GM23338 (cell line): ENCODE data around the gene LRRC2. TPM values are rescaled to one million over a fixed set of nuclear protein-coding genes. Genes with fewer than 3 reads are reported as not detected.

ENCODE experiments used
- ATAC-seq: fragments of 200-7000 bp; cut with Tn5 transposase; 3 replicates; pipeline ENCODE4 v1.9.1; 2020
- DNase-seq: peaks from one replicate; pipeline ENCODE4 v3.0.0-alpha.2; 2015; ENCODE audit warnings: low spot score
- H2AFZ ChIP-seq: fragments of 200-600 bp; sonication (generic); 2 replicates; pipeline ENCODE4 v1.8.0; 2016; ENCODE audit warnings: antibody characterized with exemption, mild to moderate bottlenecking, moderate library complexity
- H3F3A ChIP-seq: fragments of 200-600 bp; sonication (generic); replicated peaks from 2 replicates; pipeline ENCODE4 v1.8.0; 2017; ENCODE audit warnings: antibody characterized with exemption, mixed run types, low read depth
- H3K27ac ChIP-seq: fragments of 200-600 bp; sonication (generic); 2 replicates; pipeline ENCODE4 v1.6.1; 2016; ENCODE audit warnings: low read depth
- H3K27me3 ChIP-seq: fragments of 200-600 bp; sonication (generic); 2 replicates; pipeline ENCODE4 v1.8.0; 2016; ENCODE audit warnings: mild to moderate bottlenecking, mixed run types, moderate library complexity; ENCODE audit not compliant: insufficient read depth
- H3K36me3 ChIP-seq: fragments of 200-600 bp; sonication (generic); 2 replicates; pipeline ENCODE4 v1.8.0; 2016; ENCODE audit warnings: mild to moderate bottlenecking; ENCODE audit not compliant: insufficient read depth
- H3K4me1 ChIP-seq: fragments of 200-600 bp; sonication (generic); 2 replicates; pipeline ENCODE4 v1.8.0; 2016; ENCODE audit warnings: mild to moderate bottlenecking, moderate library complexity; ENCODE audit not compliant: insufficient read depth
- H3K4me2 ChIP-seq: fragments of 200-600 bp; sonication (generic); 2 replicates; pipeline ENCODE4 v1.7.1; 2017; ENCODE audit warnings: mixed run types
- H3K4me3 ChIP-seq: fragments of 200-600 bp; sonication (generic); 2 replicates; pipeline ENCODE4 v1.6.1; 2016; ENCODE audit warnings: mixed run types
- H3K79me2 ChIP-seq: fragments of 200-600 bp; sonication (generic); replicated peaks from 2 replicates; pipeline ENCODE4 v1.8.0; 2017; ENCODE audit warnings: mild to moderate bottlenecking; ENCODE audit not compliant: insufficient read depth
- H3K9me2 ChIP-seq: fragments of 200-600 bp; sonication (generic); 2 replicates; pipeline ENCODE4 v1.8.0; 2017; ENCODE audit not compliant: insufficient read depth
- H4K20me1 ChIP-seq: fragments of 200-600 bp; sonication (generic); replicated peaks from 2 replicates; pipeline ENCODE4 v1.8.0; 2017; ENCODE audit warnings: mild to moderate bottlenecking; ENCODE audit not compliant: insufficient read depth
- H3K27ac Mint-ChIP-seq: 2 replicates; pipeline ENCODE4 v1.8.0; 2020; ENCODE audit warnings: inconsistent platforms, mild to moderate bottlenecking, moderate library complexity, mixed read lengths
- H3K27me3 Mint-ChIP-seq: 3 replicates; pipeline ENCODE4 v1.8.0; 2022; ENCODE audit warnings: low read depth, mild to moderate bottlenecking, moderate library complexity, mixed read lengths, inconsistent platforms; ENCODE audit not compliant: insufficient read depth, poor library complexity
- H3K36me3 Mint-ChIP-seq: 3 replicates; pipeline ENCODE4 v1.8.0; 2021; ENCODE audit warnings: low read depth, mild to moderate bottlenecking, inconsistent platforms, moderate library complexity, mixed read lengths
- H3K4me1 Mint-ChIP-seq: 3 replicates; pipeline ENCODE4 v1.8.0; 2020; ENCODE audit warnings: mild to moderate bottlenecking, inconsistent platforms, mixed read lengths
- H3K4me3 Mint-ChIP-seq: 3 replicates; pipeline ENCODE4 v1.8.0; 2021; ENCODE audit warnings: moderate library complexity, mild to moderate bottlenecking, inconsistent platforms, mixed read lengths
- H3K9me3 Mint-ChIP-seq: 3 replicates; pipeline ENCODE4 v1.8.0; 2020; ENCODE audit warnings: moderate library complexity, mild to moderate bottlenecking, inconsistent platforms, mixed read lengths
- ETS1 ChIP-seq: IDR thresholded peaks from 2 replicates; pipeline ENCODE4 v1.6.1; 2016; ENCODE audit warnings: antibody characterized with exemption
- EZH2 ChIP-seq: fragments of 200-600 bp; sonication (generic); IDR thresholded peaks from one replicate; pipeline ENCODE4 v1.8.0; 2017; ENCODE audit warnings: antibody characterized with exemption, mild to moderate bottlenecking, low read depth; ENCODE audit not compliant: unreplicated experiment
- EZH2phosphoT487 ChIP-seq: fragments of 200-600 bp; sonication (generic); IDR thresholded peaks from one replicate; pipeline ENCODE4 v1.8.1; 2018; ENCODE audit warnings: antibody characterized with exemption; ENCODE audit not compliant: unreplicated experiment
- STAT1 ChIP-seq: IDR thresholded peaks from one replicate; pipeline ENCODE4 v1.6.1; 2016; ENCODE audit warnings: antibody characterized with exemption; ENCODE audit not compliant: unreplicated experiment
- polyA plus RNA-seq: library from polyadenylated mRNA; unstranded; fragments of >200 nt; fragmentation: Nextera tagmentation; extraction: Ambion mirVana; gene quantifications from 2 replicates; pipeline ENCODE4 v1.2.1, GENCODE V29; 2016
- total RNA-seq: library from RNA; depleted of rRNA; stranded (reverse); fragments of >200 nt; shearing (Covaris generic); gene quantifications from 2 replicates; pipeline ENCODE4 v1.2.3, GENCODE V29; 2014
- TF ChIP-seq, protein P1 (sequence below): fragments of 250-450 bp; sonication (Bioruptor Pico); IDR thresholded peaks from 2 replicates; pipeline ENCODE4 v1.5.0; 2020; ENCODE audit warnings: mild to moderate bottlenecking, moderate library complexity

Gene LRRC2
- total and polyA plus RNA-seq, 2 experiments from 2014 or later: 6.5 to 7.1 TPM

GRCh38 chr3:46613313-46614005, 47.4 kb upstream of the LRRC2 start (continued):
- TF ChIP-seq, protein P1, sequence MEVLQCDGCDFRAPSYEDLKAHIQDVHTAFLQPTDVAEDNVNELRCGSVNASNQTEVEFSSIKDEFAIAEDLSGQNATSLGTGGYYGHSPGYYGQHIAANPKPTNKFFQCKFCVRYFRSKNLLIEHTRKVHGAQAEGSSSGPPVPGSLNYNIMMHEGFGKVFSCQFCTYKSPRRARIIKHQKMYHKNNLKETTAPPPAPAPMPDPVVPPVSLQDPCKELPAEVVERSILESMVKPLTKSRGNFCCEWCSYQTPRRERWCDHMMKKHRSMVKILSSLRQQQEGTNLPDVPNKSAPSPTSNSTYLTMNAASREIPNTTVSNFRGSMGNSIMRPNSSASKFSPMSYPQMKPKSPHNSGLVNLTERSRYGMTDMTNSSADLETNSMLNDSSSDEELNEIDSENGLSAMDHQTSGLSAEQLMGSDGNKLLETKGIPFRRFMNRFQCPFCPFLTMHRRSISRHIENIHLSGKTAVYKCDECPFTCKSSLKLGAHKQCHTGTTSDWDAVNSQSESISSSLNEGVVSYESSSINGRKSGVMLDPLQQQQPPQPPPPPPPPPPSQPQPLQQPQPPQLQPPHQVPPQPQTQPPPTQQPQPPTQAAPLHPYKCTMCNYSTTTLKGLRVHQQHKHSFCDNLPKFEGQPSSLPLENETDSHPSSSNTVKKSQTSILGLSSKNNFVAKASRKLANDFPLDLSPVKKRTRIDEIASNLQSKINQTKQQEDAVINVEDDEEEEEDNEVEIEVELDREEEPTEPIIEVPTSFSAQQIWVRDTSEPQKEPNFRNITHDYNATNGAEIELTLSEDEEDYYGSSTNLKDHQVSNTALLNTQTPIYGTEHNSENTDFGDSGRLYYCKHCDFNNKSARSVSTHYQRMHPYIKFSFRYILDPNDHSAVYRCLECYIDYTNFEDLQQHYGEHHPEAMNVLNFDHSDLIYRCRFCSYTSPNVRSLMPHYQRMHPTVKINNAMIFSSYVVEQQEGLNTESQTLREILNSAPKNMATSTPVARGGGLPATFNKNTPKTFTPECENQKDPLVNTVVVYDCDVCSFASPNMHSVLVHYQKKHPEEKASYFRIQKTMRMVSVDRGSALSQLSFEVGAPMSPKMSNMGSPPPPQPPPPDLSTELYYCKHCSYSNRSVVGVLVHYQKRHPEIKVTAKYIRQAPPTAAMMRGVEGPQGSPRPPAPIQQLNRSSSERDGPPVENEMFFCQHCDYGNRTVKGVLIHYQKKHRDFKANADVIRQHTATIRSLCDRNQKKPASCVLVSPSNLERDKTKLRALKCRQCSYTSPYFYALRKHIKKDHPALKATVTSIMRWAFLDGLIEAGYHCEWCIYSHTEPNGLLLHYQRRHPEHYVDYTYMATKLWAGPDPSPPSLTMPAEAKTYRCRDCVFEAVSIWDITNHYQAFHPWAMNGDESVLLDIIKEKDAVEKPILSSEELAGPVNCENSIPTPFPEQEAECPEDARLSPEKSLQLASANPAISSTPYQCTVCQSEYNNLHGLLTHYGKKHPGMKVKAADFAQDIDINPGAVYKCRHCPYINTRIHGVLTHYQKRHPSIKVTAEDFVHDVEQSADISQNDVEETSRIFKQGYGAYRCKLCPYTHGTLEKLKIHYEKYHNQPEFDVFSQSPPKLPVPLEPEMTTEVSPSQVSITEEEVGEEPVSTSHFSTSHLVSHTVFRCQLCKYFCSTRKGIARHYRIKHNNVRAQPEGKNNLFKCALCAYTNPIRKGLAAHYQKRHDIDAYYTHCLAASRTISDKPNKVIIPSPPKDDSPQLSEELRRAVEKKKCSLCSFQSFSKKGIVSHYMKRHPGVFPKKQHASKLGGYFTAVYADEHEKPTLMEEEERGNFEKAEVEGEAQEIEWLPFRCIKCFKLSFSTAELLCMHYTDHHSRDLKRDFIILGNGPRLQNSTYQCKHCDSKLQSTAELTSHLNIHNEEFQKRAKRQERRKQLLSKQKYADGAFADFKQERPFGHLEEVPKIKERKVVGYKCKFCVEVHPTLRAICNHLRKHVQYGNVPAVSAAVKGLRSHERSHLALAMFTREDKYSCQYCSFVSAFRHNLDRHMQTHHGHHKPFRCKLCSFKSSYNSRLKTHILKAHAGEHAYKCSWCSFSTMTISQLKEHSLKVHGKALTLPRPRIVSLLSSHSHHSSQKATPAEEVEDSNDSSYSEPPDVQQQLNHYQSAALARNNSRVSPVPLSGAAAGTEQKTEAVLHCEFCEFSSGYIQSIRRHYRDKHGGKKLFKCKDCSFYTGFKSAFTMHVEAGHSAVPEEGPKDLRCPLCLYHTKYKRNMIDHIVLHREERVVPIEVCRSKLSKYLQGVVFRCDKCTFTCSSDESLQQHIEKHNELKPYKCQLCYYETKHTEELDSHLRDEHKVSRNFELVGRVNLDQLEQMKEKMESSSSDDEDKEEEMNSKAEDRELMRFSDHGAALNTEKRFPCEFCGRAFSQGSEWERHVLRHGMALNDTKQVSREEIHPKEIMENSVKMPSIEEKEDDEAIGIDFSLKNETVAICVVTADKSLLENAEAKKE (CRISPR knock-in tag): no peak
- no peak for TF ChIP-seq ETS1

- Histone ChIP-seq H3K9me2 (no peaks in the 10 kb centered on the region), H3K4me1 (peaks cover 19% of the 10 kb centered on the region), H2AFZ (peak within 1 kb of the TSS; percentile 16; the same call in 1 of the 2 replicates), H3K36me3 (no peaks in the 10 kb centered on the region), H3K79me2 (no peaks in the 10 kb centered on the region), H3K4me3 (no peak within 1 kb of the TSS), H3K27me3 (no peaks in the 10 kb centered on the region), H3K4me2 (no peak within 1 kb of the TSS), H3K27ac (no peak within 1 kb of the TSS), H4K20me1 (no peaks in the 10 kb centered on the region), H3F3A (no peaks in the 10 kb centered on the region)
- DNase-seq: no peak
- no peak for TF ChIP-seq EZH2phosphoT487
- no peak for TF ChIP-seq EZH2
- TF ChIP-seq STAT1: no peak
- no peak for ATAC-seq
- no peak within 1 kb of the TSS for H3K27ac Mint-ChIP-seq
- no peaks in the 10 kb centered on the region for H3K36me3 Mint-ChIP-seq
- peaks cover 31% of the 10 kb centered on the region for H3K4me1 Mint-ChIP-seq
- H3K9me3 Mint-ChIP-seq: no peaks in the 10 kb centered on the region
- peaks cover 8% of the 10 kb centered on the region for H3K27me3 Mint-ChIP-seq
- no peak within 1 kb of the TSS for H3K4me3 Mint-ChIP-seq
Observed at GRCh38 chr3:46612324-46612723, 46.2 kb upstream of the LRRC2 start, which contains the start of gene FAM240A. FAM240A (plus strand) TSS chr3:46612525; CDS start chr3:46612684, 159 bp downstream.
